HG03045 (cell line): ENCODE measurements around the gene C16orf87.
"Not testable (repeated sequence)": the region's sequence is repeated elsewhere in the genome, so short reads cannot be mapped to it uniquely, and the experiment has no call there.

Experiments used
- ATAC-seq: cut with Tn5 transposase; IDR thresholded peaks from one replicate; pipeline ENCODE4 v1.9.1; 2021; ENCODE audit warnings: mild to moderate bottlenecking, moderate library complexity; ENCODE audit not compliant: unreplicated experiment

The C16orf87 gene

DNA sequence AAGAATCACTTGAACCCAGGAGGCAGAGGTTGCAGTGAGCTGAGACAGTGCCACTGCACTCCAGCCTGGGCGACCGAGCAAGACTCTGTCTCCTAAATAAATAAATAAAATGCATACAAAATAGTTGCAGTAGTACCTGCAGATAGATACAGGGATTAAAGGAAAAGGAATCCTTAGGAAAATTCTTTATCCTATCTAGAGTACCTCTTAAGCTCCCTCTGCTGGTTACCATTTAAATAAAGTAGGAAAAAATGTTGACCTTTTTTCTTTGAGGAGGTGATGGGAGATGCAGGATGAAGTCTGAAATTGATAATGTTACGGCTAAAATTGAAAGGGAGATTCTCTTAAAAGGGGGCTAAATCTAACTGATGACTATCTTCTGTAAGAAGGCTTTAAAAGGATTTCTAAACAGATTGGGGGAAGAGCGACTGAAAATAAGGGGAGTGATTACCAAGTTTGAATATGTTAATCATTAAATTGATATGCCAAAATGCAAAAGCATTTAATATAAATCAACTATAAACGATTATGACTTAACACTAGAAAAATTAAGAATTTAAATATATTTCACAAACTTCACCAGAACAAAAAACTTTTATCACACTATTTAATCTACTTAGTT is 29.4 kb downstream of the C16orf87 start:
- ATAC-seq: no peak

DNA sequence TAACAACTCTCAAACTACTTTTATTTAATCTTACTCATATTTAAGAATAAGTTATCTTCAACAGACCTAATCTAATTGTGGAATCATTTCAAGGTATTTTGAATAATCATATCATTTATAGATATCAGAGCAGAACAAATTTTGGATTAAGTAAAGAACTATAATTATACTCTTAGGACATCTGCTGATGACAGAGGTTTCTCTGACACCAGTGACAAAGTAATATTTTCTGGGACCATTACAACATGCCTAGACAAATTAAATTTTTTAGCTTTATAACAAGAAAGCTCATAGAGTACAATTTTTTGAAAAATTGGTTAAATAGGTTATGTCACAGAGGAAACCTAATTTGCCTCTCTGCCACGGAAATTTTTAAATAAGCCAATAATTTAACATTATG is 30.5 kb downstream of the C16orf87 start:
- no peak for ATAC-seq

GRCh38 chr16:46797501-46797900 is 33.5 kb downstream of the C16orf87 start:
- no peak for ATAC-seq

GRCh38 chr16:46796764-46797269 is 34.2 kb downstream of the C16orf87 start:
- no peak for ATAC-seq

GRCh38 chr16:46793841-46794240 is 37.1 kb downstream of the C16orf87 start:
- no peak for ATAC-seq

DNA sequence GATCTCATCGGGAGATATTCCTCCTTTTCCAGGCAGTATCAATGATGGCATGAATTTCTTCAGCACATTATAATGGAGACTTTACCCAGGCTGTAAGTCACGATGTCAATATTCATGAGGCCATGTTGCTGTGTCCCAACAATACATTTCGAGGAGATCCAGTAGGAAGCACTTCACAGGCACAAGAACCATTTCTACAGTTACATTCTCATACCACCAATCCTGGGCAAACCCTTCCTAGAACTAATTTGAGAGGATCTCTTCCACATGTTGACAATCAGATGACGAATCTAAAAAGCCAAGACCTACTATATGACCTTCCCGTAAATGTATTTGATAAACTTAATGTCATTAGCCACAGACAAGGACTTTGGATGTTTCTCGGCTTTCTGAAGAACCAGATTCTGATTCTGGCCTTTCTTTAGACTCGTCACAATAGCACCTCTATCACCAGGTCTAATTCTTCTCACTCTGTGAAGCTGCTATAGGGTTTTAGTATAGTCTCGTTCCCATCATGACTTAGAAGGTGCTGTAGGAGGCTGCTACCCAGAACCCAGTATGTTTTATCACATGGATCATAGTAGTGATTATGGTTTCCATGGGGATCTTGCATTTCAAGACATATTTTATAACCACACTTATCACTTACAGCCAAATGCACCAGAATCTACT is 40.2 kb downstream of the C16orf87 start:
- no peak for ATAC-seq

DNA sequence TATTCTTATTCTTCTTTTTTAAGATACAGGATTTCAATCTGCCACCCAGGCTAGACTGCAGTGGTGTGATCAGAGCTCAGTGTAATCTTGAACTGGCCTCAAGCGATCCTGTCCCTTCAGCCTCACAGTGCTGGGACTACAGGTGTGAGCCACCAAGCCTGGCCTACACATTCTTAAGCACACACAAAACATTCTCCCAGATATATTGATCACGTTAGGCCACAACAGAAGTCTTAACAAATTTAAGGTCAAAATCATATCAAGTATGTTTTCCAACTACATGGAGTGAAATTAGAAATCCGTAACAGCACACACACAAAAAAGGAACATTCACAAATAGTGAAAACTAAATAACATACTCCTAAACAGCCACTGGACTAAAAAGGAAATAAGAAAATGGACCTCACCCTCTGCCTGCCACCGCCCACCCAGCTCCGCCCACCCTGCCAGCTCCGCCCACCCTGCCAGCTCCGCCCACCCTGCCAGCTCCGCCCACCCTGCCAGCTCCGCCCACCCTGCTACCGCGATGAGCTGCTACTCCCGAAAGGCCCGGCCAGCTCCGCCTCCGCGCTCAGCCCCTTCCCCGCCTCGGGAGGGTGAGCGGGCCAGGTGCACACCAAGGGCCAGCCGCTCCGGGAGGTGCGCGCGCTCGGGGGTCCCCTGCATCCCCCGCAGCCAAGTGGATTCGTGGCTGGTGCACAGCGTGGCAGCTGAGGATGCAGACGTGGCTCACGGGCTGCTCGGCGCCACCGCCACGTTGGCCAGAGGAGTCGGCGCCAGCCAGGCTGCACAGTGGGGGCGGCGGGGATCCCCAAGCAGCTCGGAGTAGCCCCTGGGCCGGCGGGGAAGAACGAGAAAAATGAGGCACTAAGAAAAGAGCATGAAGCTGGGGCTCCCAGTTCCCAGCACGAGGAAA is 41.2 kb downstream of the C16orf87 start:
- peak; percentile 89 for ATAC-seq

GRCh38 chr16:46788891-46789474 is 42.0 kb downstream of the C16orf87 start:
- no peak for ATAC-seq

GRCh38 chr16:46787909-46788308 is 43.1 kb downstream of the C16orf87 start:
- no peak for ATAC-seq

GRCh38 chr16:46785076-46785845 is 45.7 kb downstream of the C16orf87 start:
- no peak for ATAC-seq

DNA sequence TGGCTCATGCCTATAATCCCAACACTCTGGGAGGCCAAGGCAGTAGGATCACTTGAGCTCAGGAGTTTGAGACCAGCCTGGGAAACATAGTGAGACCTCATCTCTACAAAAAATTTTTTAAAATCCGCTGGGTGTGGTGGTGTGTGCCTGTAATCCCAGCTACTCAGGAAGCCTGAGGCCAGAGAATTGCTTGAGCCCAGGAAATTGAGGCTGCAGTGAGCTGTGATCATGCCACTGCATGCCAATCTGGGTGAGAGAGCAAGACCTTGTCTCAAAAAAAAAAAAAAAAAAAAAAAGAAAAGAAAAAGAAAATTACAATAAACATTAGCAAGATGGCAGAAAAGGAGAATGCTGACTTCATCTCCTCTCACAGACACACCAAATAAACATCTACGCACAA is 46.4 kb downstream of the C16orf87 start:
- not testable (repeated sequence) for ATAC-seq

DNA sequence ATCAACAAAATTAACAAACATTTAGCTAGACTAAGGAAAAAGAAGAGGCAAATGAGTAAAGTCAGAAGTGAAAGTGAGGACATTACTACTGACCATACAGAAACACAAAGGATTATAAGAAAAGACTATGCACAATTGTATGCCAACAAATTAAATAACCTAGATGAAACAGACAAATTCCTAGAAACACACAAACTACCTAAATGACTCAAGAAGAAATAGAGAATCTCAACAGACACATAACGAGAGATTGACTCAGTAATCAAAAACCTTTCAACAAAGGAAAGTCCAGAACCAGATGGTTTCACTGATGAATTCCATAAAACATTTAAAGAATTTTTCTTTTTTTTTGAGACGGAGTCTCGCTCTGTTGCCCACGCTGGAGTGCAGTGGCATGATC is 47.2 kb downstream of the C16orf87 start:
- ATAC-seq: no peak

DNA sequence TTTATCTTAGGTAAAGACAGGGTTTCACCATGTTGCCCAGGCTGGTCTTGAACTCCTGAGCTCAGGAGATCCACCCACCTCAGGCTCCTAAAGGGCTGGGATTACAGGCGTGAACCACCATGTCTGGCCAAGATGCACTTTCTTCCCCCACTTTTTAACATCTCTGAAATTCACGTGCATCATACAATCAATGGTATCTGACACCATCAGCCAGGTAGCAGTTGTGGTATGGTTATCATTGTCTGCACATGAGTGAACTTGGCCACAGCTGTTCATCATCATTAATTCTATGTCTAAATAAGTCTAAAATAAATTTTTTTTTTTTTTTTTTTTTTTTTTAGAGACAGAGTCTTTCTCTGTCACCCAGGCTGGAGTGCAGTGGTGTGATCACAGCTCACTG is 48.7 kb downstream of the C16orf87 start:
- no peak for ATAC-seq

DNA sequence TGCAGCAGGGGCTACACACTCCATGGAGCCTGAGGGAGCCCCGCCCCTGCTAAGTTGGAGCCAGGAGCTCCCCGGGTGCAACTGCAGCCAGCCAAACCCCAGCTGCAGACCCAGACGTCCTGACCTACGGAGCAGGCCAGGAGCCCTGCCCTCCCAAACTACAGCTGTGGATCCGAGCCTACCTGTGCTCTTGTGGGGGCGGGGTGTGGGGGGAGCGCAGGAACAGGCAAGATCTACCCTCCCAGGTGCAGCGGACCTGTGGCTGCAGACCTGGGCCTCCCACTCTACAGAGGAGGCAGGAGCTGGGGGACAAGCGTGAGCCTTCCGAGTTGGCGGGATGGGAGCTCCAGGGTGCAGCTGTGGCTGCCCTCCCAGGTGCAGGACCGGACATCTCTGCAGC is 53.2 kb downstream of the C16orf87 start:
- no peak for ATAC-seq

DNA sequence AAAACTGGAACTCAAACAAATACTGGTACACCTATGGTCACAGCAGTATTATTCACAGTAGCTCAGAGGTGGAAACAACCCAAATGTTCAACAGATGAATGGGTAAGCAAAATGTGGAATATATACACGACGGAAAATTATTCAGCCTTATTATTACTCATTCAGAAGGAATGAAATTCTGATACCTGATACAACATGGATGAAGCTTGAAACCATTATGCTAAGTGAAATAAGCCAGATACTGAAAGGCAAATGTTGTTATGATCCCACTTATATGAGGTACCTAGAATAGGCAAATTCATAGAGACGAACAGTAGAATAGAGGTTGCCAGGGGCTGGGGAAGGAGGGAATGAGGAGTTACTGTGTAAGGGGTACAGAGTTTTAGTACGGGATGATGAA is 55.8 kb downstream of the C16orf87 start:
- no peak for ATAC-seq

- ATAC-seq: no peak
These were observed 56.2 kb downstream of the C16orf87 start for GRCh38 chr16:46774743-46775177.

DNA sequence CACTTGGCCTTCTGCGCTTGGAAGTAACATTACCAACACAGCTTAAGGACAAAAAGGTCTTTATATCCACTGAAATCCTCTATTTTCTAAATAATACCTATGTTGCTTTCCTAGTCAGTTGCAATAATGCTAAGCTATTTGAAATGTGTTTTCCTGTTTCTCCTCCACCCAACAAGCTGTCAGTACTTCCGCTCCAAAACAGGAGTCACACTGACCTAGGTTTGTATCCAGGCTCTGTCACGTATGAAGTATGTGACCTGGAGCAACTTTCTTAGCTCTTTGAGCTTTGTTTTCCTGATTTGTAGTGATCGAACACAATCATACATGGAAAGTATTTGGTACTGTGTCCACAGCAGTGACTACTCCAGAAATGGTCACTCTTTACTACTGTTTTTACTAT is 58.5 kb downstream of the C16orf87 start:
- ATAC-seq: no peak

- ATAC-seq: no peak
These were observed 62.2 kb downstream of the C16orf87 start for GRCh38 chr16:46768809-46769208.

DNA sequence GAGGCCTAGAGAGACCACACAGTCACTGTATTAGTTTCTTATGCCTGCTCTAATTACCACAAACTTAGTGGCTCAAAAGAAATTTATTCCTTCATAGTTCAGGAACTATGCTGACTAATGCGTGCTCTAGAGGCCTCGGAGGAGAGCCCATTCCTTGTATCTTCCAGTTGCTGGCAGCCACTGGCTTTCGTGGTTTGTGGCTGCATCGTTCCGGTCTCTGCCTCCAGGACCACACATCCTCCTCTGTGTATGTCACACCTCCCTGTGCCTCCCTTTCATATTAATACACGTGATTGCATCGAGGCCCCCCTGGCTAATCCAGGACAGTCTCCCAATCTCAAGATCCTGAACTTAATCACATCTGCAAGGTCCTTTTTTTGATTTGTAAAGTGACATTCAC is 65.9 kb downstream of the C16orf87 start:
- ATAC-seq: no peak

- no peak for ATAC-seq
These were observed 67.8 kb downstream of the C16orf87 start for GRCh38 chr16:46763147-46763546.
